T-helper 1 cell treated with Interleukin-12 subunit alpha and Interleukin-12 subunit beta and Interleukin-4 antibody, amounts not matched to agents 30 μg/mL and 1 μg/mL, for 36 hours (primary cell): Measurements from ENCODE around the gene ATP10A.

ENCODE experiments used
- H3K27ac Mint-ChIP-seq: one replicate; pipeline ENCODE4 v1.8.0; 2021; ENCODE audit warnings: mild to moderate bottlenecking, mixed read lengths
- H3K27me3 Mint-ChIP-seq: one replicate; pipeline ENCODE4 v1.8.0; 2021; ENCODE audit warnings: low read depth, mixed read lengths
- H3K36me3 Mint-ChIP-seq: one replicate; pipeline ENCODE4 v1.8.0; 2021; ENCODE audit warnings: low read depth, mixed read lengths
- H3K4me1 Mint-ChIP-seq: one replicate; pipeline ENCODE4 v1.8.0; 2021; ENCODE audit warnings: low read depth, mixed read lengths
- H3K4me3 Mint-ChIP-seq: one replicate; pipeline ENCODE4 v1.8.0; 2021; ENCODE audit warnings: mild to moderate bottlenecking, moderate library complexity, mixed read lengths
- H3K9me3 Mint-ChIP-seq: one replicate; pipeline ENCODE4 v1.8.0; 2021; ENCODE audit warnings: mixed read lengths

Gene ATP10A

GRCh38 chr15:25803036-25803435 is 60.1 kb downstream of the ATP10A start:
- Mint-ChIP-seq H3K9me3 (no peaks in the 10 kb centered on the region), H3K27me3 (no peaks in the 10 kb centered on the region), H3K36me3 (peaks cover 6% of the 10 kb centered on the region), H3K27ac (no peak overlapping the region), H3K4me3 (no peak overlapping the region), H3K4me1 (peaks cover 16% of the 10 kb centered on the region)

- no peak overlapping the region for H3K4me3 Mint-ChIP-seq
- no peaks in the 10 kb centered on the region for H3K9me3 Mint-ChIP-seq
- H3K27ac Mint-ChIP-seq: no peak overlapping the region
- H3K4me1 Mint-ChIP-seq: peaks cover 16% of the 10 kb centered on the region
- peaks cover 5% of the 10 kb centered on the region for H3K36me3 Mint-ChIP-seq
- H3K27me3 Mint-ChIP-seq: no peaks in the 10 kb centered on the region
Observed at GRCh38 chr15:25802285-25802830, 60.8 kb downstream of the ATP10A start.

- Mint-ChIP-seq H3K9me3 (no peaks in the 10 kb centered on the region), H3K36me3 (peaks cover 7% of the 10 kb centered on the region), H3K4me1 (peaks cover 18% of the 10 kb centered on the region), H3K4me3 (no peak overlapping the region), H3K27me3 (no peaks in the 10 kb centered on the region), H3K27ac (no peak overlapping the region)
Observed at GRCh38 chr15:25801586-25802284, 61.4 kb downstream of the ATP10A start.

GRCh38 chr15:25800761-25801515 is 62.2 kb downstream of the ATP10A start:
- Mint-ChIP-seq H3K27ac (no peak overlapping the region), H3K27me3 (no peaks in the 10 kb centered on the region), H3K9me3 (no peaks in the 10 kb centered on the region), H3K36me3 (peaks cover 7% of the 10 kb centered on the region), H3K4me3 (no peak overlapping the region), H3K4me1 (peaks cover 16% of the 10 kb centered on the region)

- no peaks in the 10 kb centered on the region for H3K9me3 Mint-ChIP-seq
- H3K4me1 Mint-ChIP-seq: peaks cover 22% of the 10 kb centered on the region
- H3K27ac Mint-ChIP-seq: no peak overlapping the region
- H3K4me3 Mint-ChIP-seq: no peak overlapping the region
- no peaks in the 10 kb centered on the region for H3K27me3 Mint-ChIP-seq
- peaks cover 8% of the 10 kb centered on the region for H3K36me3 Mint-ChIP-seq
Observed at GRCh38 chr15:25799906-25800700, 63.0 kb downstream of the ATP10A start.

GRCh38 chr15:25797936-25798901 is 64.9 kb downstream of the ATP10A start:
- Mint-ChIP-seq H3K27ac (no peak overlapping the region), H3K4me1 (peaks cover 24% of the 10 kb centered on the region), H3K27me3 (no peaks in the 10 kb centered on the region), H3K36me3 (peaks cover 8% of the 10 kb centered on the region), H3K9me3 (no peaks in the 10 kb centered on the region), H3K4me3 (no peak overlapping the region)

GRCh38 chr15:25797511-25797935 is 65.6 kb downstream of the ATP10A start:
- Mint-ChIP-seq H3K4me1 (peaks cover 24% of the 10 kb centered on the region), H3K9me3 (no peaks in the 10 kb centered on the region), H3K4me3 (no peak overlapping the region), H3K27me3 (no peaks in the 10 kb centered on the region), H3K27ac (no peak overlapping the region), H3K36me3 (peaks cover 8% of the 10 kb centered on the region)

GRCh38 chr15:25797035-25797434 is 66.1 kb downstream of the ATP10A start:
- peaks cover 26% of the 10 kb centered on the region for H3K4me1 Mint-ChIP-seq
- no peaks in the 10 kb centered on the region for H3K27me3 Mint-ChIP-seq
- H3K9me3 Mint-ChIP-seq: no peaks in the 10 kb centered on the region
- H3K36me3 Mint-ChIP-seq: peaks cover 8% of the 10 kb centered on the region
- no peak overlapping the region for H3K27ac Mint-ChIP-seq
- H3K4me3 Mint-ChIP-seq: no peak overlapping the region

- no peaks in the 10 kb centered on the region for H3K9me3 Mint-ChIP-seq
- peaks cover 8% of the 10 kb centered on the region for H3K36me3 Mint-ChIP-seq
- peaks cover 32% of the 10 kb centered on the region for H3K4me1 Mint-ChIP-seq
- no peak overlapping the region for H3K27ac Mint-ChIP-seq
- H3K4me3 Mint-ChIP-seq: no peak overlapping the region
- no peaks in the 10 kb centered on the region for H3K27me3 Mint-ChIP-seq
Observed at GRCh38 chr15:25796395-25796794, 66.7 kb downstream of the ATP10A start.

- peaks cover 38% of the 10 kb centered on the region for H3K4me1 Mint-ChIP-seq
- no peak overlapping the region for H3K4me3 Mint-ChIP-seq
- no peaks in the 10 kb centered on the region for H3K27me3 Mint-ChIP-seq
- H3K36me3 Mint-ChIP-seq: peaks cover 8% of the 10 kb centered on the region
- no peak overlapping the region for H3K27ac Mint-ChIP-seq
- H3K9me3 Mint-ChIP-seq: no peaks in the 10 kb centered on the region
Observed at GRCh38 chr15:25795712-25796111, 67.4 kb downstream of the ATP10A start.

- peaks cover 42% of the 10 kb centered on the region for H3K4me1 Mint-ChIP-seq
- H3K27me3 Mint-ChIP-seq: no peaks in the 10 kb centered on the region
- H3K9me3 Mint-ChIP-seq: no peaks in the 10 kb centered on the region
- H3K36me3 Mint-ChIP-seq: peaks cover 8% of the 10 kb centered on the region
- H3K27ac Mint-ChIP-seq: no peak overlapping the region
- no peak overlapping the region for H3K4me3 Mint-ChIP-seq
Observed at GRCh38 chr15:25795061-25795460, 68.1 kb downstream of the ATP10A start.

GRCh38 chr15:25793354-25794050 is 69.6 kb downstream of the ATP10A start:
- Mint-ChIP-seq H3K4me1 (peaks cover 41% of the 10 kb centered on the region), H3K4me3 (no peak overlapping the region), H3K27ac (no peak overlapping the region), H3K36me3 (peaks cover 9% of the 10 kb centered on the region), H3K27me3 (no peaks in the 10 kb centered on the region), H3K9me3 (no peaks in the 10 kb centered on the region)

- H3K27ac Mint-ChIP-seq: no peak overlapping the region
- H3K36me3 Mint-ChIP-seq: peaks cover 9% of the 10 kb centered on the region
- H3K9me3 Mint-ChIP-seq: no peaks in the 10 kb centered on the region
- peaks cover 50% of the 10 kb centered on the region for H3K4me1 Mint-ChIP-seq
- no peaks in the 10 kb centered on the region for H3K27me3 Mint-ChIP-seq
- no peak overlapping the region for H3K4me3 Mint-ChIP-seq
Observed at GRCh38 chr15:25792128-25792527, 71.0 kb downstream of the ATP10A start.
